ENCODE results near the gene MAP4K2. TPM values are rescaled to one million over a fixed set of nuclear protein-coding genes. Genes with fewer than 3 reads are reported as not detected.

MAP4K2 gene
- total RNA-seq, 6 experiments from 2014 or later, result 18.0 to 21.6 (median 20.9) TPM

- H3K4me3 Mint-ChIP-seq, result no peak overlapping the region
- H3K27ac Mint-ChIP-seq, result no peak overlapping the region
- H3K27me3 Mint-ChIP-seq (ENCODE audit: insufficient read depth), result peaks cover 4% of the 10 kb centered on the region
- TF ChIP-seq CTCF (IDR thresholded peaks at IDR 0.05), result no peak
- no peaks in the 10 kb centered on the region for H3K36me3 Mint-ChIP-seq (ENCODE audit: low read depth)
- H3K4me1 Mint-ChIP-seq (ENCODE audit: low read depth), result peaks cover 3% of the 10 kb centered on the region
- H3K9me3 Mint-ChIP-seq, result no peaks in the 10 kb centered on the region
- no peak for DNase-seq
Observed at GRCh38 chr11:64753380-64754123, 49.5 kb downstream of the MAP4K2 start.

- H3K4me3 Mint-ChIP-seq, result no peak overlapping the region
- H3K27ac Mint-ChIP-seq, result no peak overlapping the region
- H3K27me3 Mint-ChIP-seq (ENCODE audit: insufficient read depth), result peaks cover 4% of the 10 kb centered on the region
- TF ChIP-seq CTCF (IDR thresholded peaks at IDR 0.05), result no peak
- no peaks in the 10 kb centered on the region for H3K36me3 Mint-ChIP-seq (ENCODE audit: low read depth)
- H3K4me1 Mint-ChIP-seq (ENCODE audit: low read depth), result peaks cover 9% of the 10 kb centered on the region
- DNase-seq, result no peak
- no peaks in the 10 kb centered on the region for H3K9me3 Mint-ChIP-seq
Observed at GRCh38 chr11:64753019-64753379, 50.0 kb downstream of the MAP4K2 start.

GRCh38 chr11:64752175-64752970 lies 50.6 kb downstream of the MAP4K2 start:
- Mint-ChIP-seq H3K27me3 (ENCODE audit: insufficient read depth) (peaks cover 4% of the 10 kb centered on the region), H3K36me3 (ENCODE audit: low read depth) (no peaks in the 10 kb centered on the region), H3K4me1 (ENCODE audit: low read depth) (peaks cover 13% of the 10 kb centered on the region), H3K27ac (no peak overlapping the region), H3K4me3 (no peak overlapping the region), H3K9me3 (no peaks in the 10 kb centered on the region)
- DNase-seq, result no peak
- no peak for TF ChIP-seq CTCF (IDR thresholded peaks at IDR 0.05)

- TF ChIP-seq CTCF (IDR thresholded peaks at IDR 0.05), result no peak
- H3K4me3 Mint-ChIP-seq, result no peak overlapping the region
- peaks cover 2% of the 10 kb centered on the region for H3K27me3 Mint-ChIP-seq (ENCODE audit: insufficient read depth)
- no peaks in the 10 kb centered on the region for H3K9me3 Mint-ChIP-seq
- no peaks in the 10 kb centered on the region for H3K36me3 Mint-ChIP-seq (ENCODE audit: low read depth)
- DNase-seq, result no peak
- H3K27ac Mint-ChIP-seq, result no peak overlapping the region
- peaks cover 13% of the 10 kb centered on the region for H3K4me1 Mint-ChIP-seq (ENCODE audit: low read depth)
Observed at GRCh38 chr11:64751580-64751979, 51.4 kb downstream of the MAP4K2 start.

- TF ChIP-seq CTCF (IDR thresholded peaks at IDR 0.05), result no peak
- Mint-ChIP-seq H3K9me3 (no peaks in the 10 kb centered on the region), H3K36me3 (ENCODE audit: low read depth) (no peaks in the 10 kb centered on the region), H3K27ac (no peak overlapping the region), H3K4me1 (ENCODE audit: low read depth) (peaks cover 13% of the 10 kb centered on the region), H3K4me3 (no peak overlapping the region), H3K27me3 (ENCODE audit: insufficient read depth) (peaks cover 2% of the 10 kb centered on the region)
- no peak for DNase-seq
Observed at GRCh38 chr11:64751136-64751535, 51.9 kb downstream of the MAP4K2 start.

Data from HFFc6 (cell line).